Ascending aorta (tissue), 2 donors: Measurements from ENCODE around the gene RAB11FIP5. TPM values are rescaled to one million over a fixed set of nuclear protein-coding genes. Genes with fewer than 3 reads are reported as not detected.

ENCODE experiments used
- DNase-seq, 2 donors: peaks; one replicate each; pipeline ENCODE4 v3.0.0-alpha.2; 2019; ENCODE audit warnings: low spot score in 2 of 2
- H3K27ac ChIP-seq, 2 donors: fragments of 200-600 bp; sonication (generic); one replicate each; pipeline ENCODE4 v1.5.1; 2016 to 2017; ENCODE audit warnings: mild to moderate bottlenecking in 1 of 2
- H3K27me3 ChIP-seq: fragments of 200-600 bp; sonication (generic); one replicate; pipeline ENCODE4 v1.5.1; 2017
- H3K36me3 ChIP-seq, 2 donors: fragments of 200-600 bp; sonication (generic); one replicate each; pipeline ENCODE4 v1.5.1; 2016
- H3K4me1 ChIP-seq, 2 donors: fragments of 200-600 bp; sonication (generic); one replicate each; pipeline ENCODE4 v1.5.1; 2016 to 2017; ENCODE audit warnings: mild to moderate bottlenecking in 1 of 2
- H3K4me3 ChIP-seq, 2 donors: fragments of 200-600 bp; sonication (generic); one replicate each; pipeline ENCODE4 v1.5.1; 2016 to 2017; ENCODE audit warnings: mild to moderate bottlenecking in 1 of 2
- H3K9me3 ChIP-seq, 2 donors: fragments of 200-600 bp; sonication (generic); one replicate each; pipeline ENCODE4 v1.5.1; 2016
- intact Hi-C: fragments of 100-400 bp; cut with DNase I; formaldehyde crosslinking; loops from one replicate; pipeline ENCODE4 v1.15.1; 2023
- total RNA-seq: library from RNA; depleted of rRNA; stranded (reverse); fragments of >200 nt; gene quantifications from one replicate; pipeline ENCODE4 v1.1.0, GENCODE V29; 2016
- TF ChIP-seq, protein P1 (sequence below), 3 experiments: fragments of 200-600 bp in 2 of 3; fragments of 450-650 bp in 1 of 3; sonication (generic) in 2 of 3; IDR thresholded peaks; one replicate each; pipeline ENCODE4 v1.5.1; 2016 to 2019; ENCODE audit warnings: antibody characterized with exemption in 3 of 3, mild to moderate bottlenecking in 1 of 3, moderate library complexity in 1 of 3

Gene RAB11FIP5
- total RNA-seq, 1 donor from 2014 or later: 95.3 TPM

DNA sequence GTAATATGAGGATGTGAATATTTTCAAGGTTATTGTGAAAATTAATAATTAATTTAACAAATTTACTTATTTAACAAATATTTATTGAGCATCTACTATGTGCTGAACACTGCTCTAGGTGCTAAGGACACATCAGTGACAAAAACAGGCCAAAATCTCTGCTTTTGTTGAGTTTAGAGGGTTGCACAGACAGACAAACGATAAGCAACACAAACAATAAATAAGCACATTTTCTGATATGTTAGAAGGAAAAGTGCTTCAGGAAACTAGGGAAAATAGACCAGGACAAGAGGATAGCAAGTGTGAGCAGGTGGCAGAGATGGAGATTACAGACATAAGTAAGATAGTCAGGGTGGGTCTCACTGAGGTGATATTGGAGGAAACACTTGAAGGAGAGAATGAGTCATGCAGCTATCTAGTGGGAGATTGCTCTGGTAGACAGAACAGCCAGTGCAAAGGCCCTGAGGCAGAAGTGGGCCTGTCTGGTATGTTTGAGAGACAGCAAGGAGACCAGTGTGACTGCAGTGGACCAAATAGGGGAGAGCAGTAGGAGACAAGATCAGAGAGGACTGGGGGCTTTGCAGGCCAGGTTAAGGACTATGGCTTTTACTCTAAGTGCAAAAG, 79.5 kb downstream of the RAB11FIP5 start:
- Histone ChIP-seq H3K4me1 (peaks cover 0 to 2% of the 10 kb centered on the region in 2 donors), H3K27me3 (no peaks in the 10 kb centered on the region), H3K4me3 (no peak overlapping the region), H3K9me3 (no peaks in the 10 kb centered on the region), H3K27ac (no peak overlapping the region), H3K36me3 (no peaks in the 10 kb centered on the region)
- DNase-seq: no peak
- intact Hi-C loops: loop anchor here (5.0 kb wide), 1 partner anchor 41 kb away; no protein-coding TSS in a partner anchor
- TF ChIP-seq, protein P1, sequence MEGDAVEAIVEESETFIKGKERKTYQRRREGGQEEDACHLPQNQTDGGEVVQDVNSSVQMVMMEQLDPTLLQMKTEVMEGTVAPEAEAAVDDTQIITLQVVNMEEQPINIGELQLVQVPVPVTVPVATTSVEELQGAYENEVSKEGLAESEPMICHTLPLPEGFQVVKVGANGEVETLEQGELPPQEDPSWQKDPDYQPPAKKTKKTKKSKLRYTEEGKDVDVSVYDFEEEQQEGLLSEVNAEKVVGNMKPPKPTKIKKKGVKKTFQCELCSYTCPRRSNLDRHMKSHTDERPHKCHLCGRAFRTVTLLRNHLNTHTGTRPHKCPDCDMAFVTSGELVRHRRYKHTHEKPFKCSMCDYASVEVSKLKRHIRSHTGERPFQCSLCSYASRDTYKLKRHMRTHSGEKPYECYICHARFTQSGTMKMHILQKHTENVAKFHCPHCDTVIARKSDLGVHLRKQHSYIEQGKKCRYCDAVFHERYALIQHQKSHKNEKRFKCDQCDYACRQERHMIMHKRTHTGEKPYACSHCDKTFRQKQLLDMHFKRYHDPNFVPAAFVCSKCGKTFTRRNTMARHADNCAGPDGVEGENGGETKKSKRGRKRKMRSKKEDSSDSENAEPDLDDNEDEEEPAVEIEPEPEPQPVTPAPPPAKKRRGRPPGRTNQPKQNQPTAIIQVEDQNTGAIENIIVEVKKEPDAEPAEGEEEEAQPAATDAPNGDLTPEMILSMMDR (IDR thresholded peaks at IDR 0.05): no peak

DNA sequence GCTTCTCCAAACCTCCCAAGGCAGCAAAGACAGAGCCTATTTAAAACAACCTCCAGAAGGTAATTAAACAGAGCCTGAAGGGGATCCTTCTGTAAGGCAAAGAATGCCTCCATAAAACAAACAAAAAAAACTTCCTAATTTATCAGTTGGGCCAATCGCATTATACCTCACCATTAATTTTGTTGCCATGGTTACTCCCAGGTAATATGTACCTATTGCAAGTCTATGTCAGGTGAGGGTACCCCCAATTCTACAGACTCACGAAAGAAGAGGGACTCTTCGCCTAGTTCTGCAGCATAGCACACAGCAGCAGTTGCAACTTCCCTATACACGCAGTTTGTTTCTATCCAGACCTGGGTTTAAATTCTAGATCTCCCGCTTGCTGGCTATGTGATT, 80.0 kb downstream of the RAB11FIP5 start:
- Histone ChIP-seq H3K27ac (no peak overlapping the region), H3K9me3 (no peaks in the 10 kb centered on the region), H3K4me1 (peaks cover 0 to 2% of the 10 kb centered on the region in 2 donors), H3K4me3 (no peak overlapping the region), H3K36me3 (no peaks in the 10 kb centered on the region), H3K27me3 (no peaks in the 10 kb centered on the region)
- TF ChIP-seq, protein P1 (IDR thresholded peaks at IDR 0.05): no peak
- no peak for DNase-seq
- intact Hi-C loops: loop anchor here (5.0 kb wide), 1 partner anchor 40 kb away; no protein-coding TSS in a partner anchor

DNA sequence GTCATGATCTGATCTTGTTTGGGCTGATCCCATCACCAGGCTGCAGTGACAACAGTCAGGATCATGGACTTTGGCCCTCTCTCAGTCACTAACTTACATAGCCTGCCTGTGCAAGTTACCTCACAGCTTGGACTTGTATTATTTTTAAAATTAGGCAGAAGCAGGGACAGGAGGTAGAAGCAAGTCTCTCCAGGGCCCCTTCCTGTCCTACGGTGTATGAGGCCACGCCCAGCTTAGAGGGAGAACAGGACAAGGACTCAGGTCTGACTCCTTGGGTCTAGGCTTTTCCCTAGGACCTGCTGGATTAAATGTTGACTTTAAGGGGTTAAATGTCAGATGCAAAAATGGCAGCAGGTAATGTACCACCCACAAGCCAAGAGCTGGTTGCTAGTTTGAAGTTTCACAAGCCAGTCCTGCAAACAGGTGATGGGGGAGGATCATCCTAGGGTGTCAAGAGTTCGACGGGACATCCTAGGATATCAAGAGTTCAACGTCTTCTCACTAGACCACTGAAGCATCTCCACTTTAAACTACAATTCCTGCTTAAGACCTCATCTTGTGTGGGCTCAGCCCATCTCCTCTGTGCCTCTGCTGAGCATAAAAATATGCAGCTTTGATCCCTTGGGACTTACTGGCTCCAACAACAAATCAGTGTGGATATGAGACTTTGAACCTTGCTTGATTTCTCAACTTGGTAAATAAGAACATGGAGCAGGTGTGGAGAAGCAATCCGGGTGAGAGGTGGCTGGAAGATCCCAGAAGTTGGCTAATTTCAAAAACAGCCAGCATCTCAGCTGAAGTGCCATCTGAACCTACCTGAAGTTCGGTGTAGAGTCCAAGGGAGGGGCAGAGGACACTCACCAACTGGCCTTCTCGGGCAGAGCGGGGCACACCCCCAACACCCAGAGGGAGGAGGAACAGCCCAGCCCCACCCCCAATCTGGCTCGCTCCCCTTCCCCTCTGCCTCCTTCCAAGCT, 80.7 kb downstream of the RAB11FIP5 start:
- no peak for DNase-seq
- intact Hi-C loops: loop anchor here (5.0 kb wide), 1 partner anchor 40 kb away; no protein-coding TSS in a partner anchor
- TF ChIP-seq, protein P1 (IDR thresholded peaks at IDR 0.05): no peak

GRCh38 chr2:73031095-73031678, 81.6 kb downstream of the RAB11FIP5 start:
- no peak overlapping the region for H3K4me3 ChIP-seq
- intact Hi-C loops: loop anchor here (5.0 kb wide), 1 partner anchor 39 kb away; no protein-coding TSS in a partner anchor
- no peaks in the 10 kb centered on the region for H3K9me3 ChIP-seq
- no peak for DNase-seq
- peaks cover 0 to 2% of the 10 kb centered on the region in 2 donors for H3K4me1 ChIP-seq
- no peaks in the 10 kb centered on the region for H3K27me3 ChIP-seq
- H3K27ac ChIP-seq: no peak overlapping the region
- TF ChIP-seq, protein P1 (IDR thresholded peaks at IDR 0.05): no peak
- no peaks in the 10 kb centered on the region for H3K36me3 ChIP-seq

More for the DNA sequence above, 80.7 kb downstream of the RAB11FIP5 start:
- Histone ChIP-seq H3K27me3 (no peaks in the 10 kb centered on the region), H3K27ac (no peak overlapping the region), H3K36me3 (no peaks in the 10 kb centered on the region), H3K4me3 (no peak overlapping the region), H3K9me3 (no peaks in the 10 kb centered on the region), H3K4me1 (peaks cover 0 to 2% of the 10 kb centered on the region in 2 donors)

GRCh38 chr2:73028841-73029240, 83.9 kb downstream of the RAB11FIP5 start:
- DNase-seq: peak in 1 of 2 donors; percentile 77
- Histone ChIP-seq H3K4me1 (peaks cover 0 to 2% of the 10 kb centered on the region in 2 donors), H3K27ac (no peak overlapping the region)

More at GRCh38 chr2:73028841-73029240, 83.9 kb downstream of the RAB11FIP5 start:
- intact Hi-C loops: no loop called here
- H3K4me3 ChIP-seq: no peak overlapping the region
- H3K36me3 ChIP-seq: no peaks in the 10 kb centered on the region
- TF ChIP-seq, protein P1 (IDR thresholded peaks at IDR 0.05): no peak
- H3K9me3 ChIP-seq: no peaks in the 10 kb centered on the region
- no peaks in the 10 kb centered on the region for H3K27me3 ChIP-seq
